GM21360 (cell line): Measurements from ENCODE around the gene SETX.

Source experiments
- ATAC-seq: cut with Tn5 transposase; IDR thresholded peaks from one replicate; pipeline ENCODE4 v1.9.1; 2021; ENCODE audit warnings: mild to moderate bottlenecking, moderate library complexity; ENCODE audit not compliant: unreplicated experiment

Gene SETX

DNA sequence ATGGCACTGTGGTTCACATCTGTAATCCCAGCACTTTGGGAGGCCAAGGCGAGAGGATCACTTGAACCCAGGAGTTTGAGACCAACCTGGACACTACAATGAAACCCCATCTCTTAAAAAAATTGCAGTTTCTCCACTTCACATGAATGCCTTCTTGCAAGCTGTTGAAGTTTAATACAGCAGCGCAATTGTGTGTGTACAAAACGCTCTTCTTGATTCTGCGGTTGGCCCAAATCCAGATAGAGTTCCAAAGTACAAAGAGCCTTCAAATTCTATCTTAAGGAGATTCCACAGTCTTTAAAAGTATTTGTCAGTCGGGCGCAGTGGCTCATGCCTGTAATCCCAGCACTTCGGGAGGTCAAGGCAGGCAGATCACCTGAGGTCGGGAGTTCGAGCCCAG lies 9.3 kb upstream of the SETX start:
- no peak for ATAC-seq

DNA sequence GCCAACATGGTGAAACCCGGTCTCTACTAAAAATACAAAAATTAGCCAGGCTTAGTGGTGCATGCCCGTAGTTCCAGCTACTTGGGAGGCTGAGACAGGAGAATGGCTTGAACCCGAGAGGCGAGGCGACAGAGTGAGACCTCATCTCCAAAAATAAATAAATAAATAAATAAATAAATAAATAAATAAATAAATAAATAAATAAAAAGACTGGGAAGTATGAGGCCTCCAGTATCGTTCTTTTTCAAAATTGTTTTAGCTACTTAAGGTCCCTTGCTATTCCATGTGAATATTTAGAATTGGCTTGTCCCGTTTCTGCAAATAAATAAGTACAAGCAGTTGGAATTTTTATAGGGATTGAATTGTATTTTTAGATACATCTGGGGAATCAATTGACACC lies 3.0 kb upstream of the SETX start:
- no peak for ATAC-seq

DNA sequence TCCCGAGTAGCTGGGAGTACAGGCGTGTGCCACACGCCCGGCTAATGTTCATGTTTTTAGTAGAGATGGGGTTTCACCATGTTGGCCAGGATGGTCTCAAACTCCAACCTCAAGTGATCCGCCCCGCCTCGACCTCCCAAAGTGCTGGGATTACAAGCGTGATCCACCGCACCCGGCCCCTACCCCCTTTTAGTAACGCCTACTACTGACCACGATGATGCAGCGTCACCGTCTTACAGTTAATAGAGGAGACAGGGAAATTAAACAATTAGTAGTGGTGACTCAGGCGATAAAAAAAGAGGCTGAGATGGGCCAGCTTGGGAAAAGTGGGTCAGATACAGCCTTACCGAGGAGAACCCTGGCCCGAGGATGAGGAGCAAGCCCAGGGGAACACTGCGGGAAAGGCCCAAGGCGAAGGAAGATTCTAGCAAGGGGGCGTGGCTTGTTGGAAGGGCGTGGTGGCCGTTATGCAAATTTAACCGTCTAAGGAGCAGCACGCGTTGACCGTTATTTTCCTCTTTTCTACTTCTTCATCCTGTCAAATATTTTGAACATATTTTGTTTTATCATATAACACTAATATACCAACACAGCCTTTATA lies 1.6 kb upstream of the SETX start:
- no peak for ATAC-seq

DNA sequence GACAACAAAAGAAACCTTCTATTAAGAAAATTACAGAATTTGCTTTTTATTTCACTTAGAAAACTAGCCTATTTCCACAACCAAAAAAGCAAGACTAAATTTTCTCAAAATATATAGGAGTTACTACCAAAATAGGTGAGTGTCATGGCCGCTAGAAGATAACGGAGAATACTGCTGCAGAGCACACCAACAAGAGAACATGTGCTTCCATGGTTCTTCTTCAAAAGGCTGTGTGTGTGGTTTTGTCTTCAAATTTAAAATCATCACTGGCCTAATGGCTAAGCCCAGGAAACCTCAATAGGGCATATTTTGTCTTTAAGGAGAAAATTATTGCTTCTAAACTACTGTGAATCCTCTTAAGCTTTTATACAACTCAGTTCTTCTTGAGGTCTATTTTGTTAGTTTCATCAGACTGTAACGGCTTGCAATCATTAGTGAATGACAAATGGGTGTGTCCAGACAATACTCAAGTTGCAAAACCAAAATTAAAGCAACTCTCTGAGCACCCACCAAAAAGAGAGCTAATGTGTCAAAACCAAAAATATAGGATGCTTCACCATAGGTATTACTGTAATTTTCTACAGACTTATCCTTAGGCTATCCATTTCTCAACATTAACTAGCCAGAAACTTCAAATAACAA lies 3.3 kb downstream of the SETX start:
- no peak for ATAC-seq

DNA sequence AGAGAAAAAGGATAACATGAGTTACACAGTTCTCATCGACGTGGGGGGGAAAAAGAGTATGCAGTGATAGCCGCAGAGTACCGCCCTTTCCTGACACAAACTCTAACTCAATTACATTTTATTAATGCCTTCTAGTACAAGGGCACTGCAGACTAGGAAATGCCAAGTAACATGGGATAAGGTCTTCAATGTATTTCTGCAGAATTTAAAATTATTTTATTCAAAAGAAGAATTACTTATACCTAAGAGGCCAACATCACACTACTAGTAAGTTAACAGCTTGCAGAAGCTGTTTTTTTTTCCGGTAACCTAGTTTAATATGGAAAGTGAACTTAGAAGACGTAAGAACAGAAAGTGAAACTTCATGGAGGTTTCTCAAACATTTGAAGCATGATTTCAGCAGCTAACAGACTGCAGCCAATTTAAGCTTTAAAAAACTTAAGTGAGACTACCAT lies 3.9 kb downstream of the SETX start:
- no peak for ATAC-seq

DNA sequence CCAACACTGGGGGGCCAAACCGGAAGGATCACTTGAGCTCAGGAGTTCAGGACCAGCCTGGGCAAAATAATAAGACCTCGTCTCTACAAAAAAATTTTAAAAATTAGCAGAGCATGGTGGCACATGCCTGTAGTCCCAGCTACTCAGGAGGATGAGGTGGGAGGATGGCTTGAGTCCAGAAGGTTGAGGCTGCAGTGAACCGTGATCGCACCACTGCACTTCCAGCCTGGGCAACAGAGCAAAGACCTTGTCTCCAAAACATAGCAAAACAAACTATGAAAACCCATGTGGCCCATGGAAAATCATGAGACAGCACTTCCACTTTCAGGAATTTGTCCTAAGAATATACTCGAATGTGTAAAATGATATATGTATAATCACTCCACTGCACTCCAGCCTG lies 6.1 kb downstream of the SETX start:
- ATAC-seq = no peak

DNA sequence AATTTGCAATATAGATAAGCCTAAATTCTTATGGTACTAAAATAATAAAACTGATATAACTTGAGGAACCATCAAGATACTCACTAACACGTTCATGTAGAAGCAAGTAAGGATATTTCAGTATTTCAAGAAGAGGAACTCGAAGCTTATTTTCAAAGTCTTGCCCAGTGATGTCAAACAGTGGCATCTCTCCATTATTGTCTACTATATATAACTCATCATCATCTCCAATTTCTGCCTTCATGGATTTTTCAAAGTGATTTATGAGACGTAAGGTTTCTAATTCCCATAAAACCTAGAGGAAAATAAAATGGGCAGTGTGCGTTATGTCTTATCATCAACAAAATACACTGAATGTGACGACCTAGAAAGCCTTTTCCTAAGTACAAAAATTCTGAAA lies 8.6 kb downstream of the SETX start:
- no peak for ATAC-seq

DNA sequence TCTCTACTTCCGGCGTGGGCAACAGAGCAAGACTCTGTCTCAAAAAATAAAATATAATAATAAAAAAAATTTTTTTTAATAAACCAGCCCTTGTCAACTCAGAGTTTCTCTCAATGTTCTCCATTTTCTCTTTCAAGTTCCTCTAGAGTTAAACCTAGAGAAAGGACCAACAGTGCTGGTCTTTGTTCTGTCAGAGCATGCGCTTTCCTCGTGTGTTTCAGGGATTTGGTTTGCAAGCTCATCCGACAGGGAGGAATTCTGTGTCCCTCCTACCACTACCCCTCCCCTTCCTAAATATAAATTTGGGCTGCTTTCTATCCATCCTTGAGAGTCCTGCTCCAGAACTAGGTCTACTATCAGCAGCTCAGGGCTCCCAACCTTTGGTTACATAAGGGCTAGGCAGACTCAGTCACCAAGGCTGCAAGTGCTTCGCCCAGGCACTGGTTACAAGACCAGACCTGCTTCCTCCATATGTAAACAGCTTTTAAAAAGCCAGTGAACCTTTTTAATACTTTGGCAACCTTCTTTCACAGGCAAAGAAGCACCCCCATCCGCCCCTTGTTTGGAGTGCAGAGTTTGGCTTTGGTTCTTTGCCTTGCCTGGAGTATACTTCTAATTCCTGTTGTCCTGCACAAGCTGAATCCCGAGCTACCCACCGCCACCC lies 13.5 kb downstream of the SETX start:
- no peak for ATAC-seq

DNA sequence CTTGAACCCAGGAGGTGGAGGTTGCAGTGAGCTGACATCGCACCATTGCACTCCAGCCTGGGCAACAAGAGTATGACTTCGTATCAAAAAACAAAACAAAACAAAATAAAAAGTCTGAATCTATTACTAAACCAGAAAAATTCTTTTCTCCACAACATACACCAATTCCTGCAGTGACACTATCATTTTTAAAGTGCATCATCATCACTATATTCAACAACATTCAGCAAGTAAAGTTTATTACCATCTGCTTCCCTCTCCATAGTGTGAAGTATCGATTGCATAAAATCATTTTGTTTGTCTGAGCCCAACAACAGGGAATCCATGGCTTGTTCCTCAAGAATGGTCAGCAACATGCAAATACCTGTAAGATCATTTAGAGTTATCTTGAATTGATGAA lies 20.4 kb downstream of the SETX start:
- no peak for ATAC-seq

DNA sequence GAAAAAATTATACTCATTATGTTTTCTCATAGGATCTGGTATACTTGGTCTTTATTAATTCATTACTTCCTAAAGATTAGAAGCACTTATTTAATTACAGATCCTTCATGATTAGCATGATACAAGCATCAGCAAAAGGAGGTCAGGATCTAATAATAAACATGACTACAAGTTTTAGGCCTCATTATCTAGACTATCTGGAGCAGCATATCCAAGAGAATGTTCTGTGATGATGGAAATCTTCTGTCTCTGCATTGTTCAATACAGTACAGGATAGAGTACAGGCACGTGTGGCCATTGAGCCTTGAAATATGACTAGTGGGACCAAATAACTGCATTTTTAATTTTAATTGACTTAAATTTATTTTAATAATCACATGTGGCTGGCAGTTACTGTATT lies 21.2 kb downstream of the SETX start:
- no peak for ATAC-seq

DNA sequence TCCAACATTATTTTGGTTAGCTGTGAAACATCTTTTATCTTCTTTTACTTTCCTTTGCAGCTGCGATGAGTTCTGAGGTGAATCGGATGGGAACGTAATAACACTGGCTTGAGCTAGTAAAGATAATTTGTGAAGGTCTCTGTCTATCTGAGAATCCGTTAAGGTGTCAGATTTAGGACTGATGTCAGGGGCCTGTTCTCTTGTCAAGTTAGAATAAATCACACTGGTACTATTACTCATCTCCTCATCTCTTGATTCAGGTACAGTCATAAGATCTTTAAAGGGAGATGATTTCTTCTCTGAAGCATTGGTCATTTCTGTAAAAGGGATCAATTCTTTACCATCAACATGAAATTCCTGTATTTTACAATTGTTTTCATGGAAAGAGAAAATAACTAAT lies 26.2 kb downstream of the SETX start:
- ATAC-seq = no peak

DNA sequence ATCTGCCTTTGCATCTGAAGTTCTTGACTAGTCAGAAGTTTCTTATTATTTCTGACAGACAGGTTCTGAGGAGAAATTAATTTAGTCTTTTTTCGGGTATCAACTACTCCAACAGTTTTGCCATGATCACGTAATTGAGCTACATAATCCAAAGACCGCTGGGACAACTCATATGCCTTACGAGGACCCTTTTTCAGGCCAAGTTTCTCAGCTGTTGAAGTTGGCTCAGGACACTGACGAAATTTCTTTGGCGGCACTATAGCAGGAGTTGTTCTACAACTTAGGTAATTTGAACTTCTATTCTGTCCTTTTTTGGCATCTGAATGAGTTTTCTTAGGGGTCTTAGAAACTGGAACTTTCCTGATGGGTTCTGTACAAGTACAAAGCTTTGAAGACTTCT lies 27.2 kb downstream of the SETX start:
- no peak for ATAC-seq

DNA sequence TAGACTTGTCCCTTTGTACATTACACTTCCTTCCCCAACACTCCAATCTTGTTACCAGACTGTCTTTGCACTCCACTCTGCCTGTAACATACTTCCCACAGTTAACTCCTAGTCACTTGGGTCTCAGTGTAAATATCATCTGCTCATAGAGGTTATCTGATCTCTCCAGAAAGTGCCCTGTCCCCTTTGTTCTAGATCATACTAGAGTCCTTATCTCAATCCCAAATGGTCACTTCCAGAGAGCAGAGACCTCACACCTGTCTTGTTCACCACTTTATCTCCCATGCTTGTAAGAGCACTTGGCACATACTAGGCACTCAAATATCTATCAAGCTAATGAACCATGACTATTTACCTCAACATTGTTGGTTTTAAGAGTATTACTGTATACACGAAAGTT lies 30.4 kb downstream of the SETX start:
- no peak for ATAC-seq

DNA sequence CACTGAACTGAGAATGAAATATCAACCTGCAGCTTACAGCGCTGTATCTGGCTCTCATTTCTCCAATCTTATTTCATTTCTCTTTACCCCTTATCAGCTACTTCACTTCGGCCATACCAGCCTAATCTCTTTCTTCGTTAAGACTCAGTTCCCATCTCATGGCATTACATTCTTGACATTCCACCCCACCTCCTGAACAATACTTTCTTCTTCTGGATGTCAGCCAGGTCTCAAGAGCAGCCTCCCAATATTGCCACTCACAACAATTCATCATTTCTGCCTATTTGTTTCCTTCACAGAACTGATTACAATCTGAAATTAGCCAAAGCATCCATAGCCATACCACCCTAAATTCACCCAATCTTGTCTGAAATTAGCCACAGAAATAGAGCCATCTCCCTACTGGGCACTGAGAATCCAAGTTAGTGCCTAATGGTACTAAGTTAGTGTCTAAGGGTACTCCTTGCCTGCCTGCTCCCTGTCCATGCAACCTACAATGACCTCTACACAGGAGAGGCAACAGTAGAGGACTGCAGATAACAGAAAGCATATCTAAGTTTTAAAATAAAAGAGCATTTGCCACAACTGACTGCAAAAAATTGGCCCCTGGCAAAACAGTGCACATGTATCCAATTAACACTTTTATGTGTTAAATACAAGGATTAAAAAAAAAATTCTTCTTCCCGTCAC lies 35.2 kb downstream of the SETX start:
- no peak for ATAC-seq

DNA sequence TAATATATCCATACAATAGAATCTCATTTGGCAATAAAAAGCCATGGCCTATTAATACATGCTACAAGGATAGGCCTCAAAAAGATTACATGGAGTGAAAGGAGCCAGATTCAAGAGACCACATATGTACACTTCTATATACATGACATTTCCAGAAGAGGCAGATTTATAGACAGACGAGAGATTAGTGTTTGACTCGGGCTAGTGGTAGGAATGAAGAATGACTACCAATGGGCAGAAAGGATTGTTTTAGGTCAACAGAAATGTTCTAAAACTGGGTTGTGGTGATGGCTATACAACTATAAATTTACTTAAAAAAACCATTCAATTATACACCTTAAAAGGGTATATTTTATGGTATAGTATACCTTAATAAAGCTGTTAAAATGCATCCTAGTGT lies 41.9 kb downstream of the SETX start:
- ATAC-seq = no peak

DNA sequence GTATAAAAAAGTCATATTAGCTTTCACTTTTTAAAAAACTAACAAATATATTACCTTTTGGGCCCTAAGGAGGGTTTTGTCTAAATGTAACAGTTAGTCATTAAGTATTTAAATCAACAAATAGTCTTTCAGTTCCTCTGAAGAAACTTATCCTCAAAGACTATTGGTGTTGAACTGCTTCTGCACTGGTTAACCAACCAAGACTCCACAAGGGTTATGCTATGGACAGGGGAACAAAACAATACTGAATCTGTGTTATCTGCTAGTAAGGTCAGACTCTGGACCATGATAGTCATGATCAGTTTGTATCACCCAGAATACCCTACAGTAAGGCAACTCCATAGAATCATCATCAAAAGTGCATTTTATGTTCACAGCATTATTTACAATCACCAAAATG lies 42.4 kb downstream of the SETX start:
- ATAC-seq = no peak

DNA sequence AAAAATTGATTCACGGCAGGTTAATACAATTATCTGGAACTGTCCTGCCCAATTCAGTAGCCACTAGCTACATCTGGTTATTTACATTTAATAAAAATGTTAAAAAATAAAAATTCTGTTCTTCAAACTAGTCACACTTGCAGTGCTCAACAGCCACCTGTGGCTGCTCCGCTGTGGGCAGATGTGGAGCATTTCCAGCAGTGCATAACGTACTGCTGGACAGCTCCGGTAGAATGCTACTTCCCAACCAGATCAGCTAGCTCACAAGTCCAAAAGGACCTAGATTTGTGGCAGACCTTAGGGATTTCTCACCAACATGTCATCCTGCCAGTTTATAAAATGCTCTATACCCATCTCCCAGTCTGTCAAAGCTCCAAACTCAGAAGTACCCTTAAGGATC lies 42.8 kb downstream of the SETX start:
- ATAC-seq = no peak

DNA sequence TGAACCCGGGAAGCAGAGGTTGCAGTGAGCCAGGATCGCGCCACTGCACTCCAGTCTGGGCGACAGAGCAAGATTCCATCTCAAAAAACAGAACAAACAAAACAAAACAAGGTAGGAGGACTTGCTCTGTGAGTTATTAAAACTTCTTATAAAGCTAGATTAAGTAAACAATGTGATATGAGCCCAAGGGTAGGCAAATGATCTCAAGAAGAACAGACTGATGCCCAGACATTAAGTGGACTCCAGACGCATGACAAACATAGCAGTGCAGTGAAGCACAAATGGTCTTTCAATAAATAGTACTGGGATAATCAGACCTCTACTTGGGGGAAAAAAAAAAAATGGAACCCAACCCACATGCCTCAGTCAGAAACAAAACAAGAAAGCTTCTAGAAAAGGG lies 45.7 kb downstream of the SETX start:
- no peak for ATAC-seq

DNA sequence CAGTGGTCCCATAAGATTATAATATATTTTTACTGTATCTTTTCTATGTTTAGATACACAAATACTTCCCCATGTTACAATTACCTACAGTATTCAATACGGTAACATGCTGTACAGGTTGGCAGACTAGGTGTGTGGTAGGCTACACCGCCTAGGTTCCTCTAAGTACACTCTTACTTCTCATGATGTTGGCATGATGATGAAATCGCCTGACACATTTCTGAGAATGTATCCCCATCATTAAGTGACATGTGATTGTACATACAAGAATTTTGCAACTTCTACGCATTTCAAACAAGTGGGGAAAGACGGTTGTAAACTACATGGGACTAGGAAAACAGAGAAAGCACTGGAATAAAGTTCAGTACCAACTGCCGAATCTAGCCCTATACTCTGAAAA lies 53.3 kb downstream of the SETX start:
- ATAC-seq = no peak

DNA sequence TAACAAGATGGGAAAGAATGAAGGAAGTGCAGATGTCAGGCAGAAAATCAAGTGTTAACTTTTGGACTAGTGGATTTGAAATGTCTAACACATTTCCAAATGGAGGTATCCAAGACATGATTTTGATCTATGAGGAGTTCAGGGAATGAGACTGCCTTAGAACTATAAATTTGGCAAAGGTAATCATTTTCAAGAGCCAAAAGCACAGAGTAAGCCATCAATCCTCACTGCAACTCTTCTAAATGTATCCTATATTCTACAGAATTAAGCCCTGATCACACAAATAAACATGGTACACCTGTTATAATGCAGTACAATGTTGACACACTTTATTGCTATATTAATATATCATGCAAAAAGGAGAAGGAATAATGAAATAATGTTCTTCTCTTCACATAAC lies 55.6 kb downstream of the SETX start:
- ATAC-seq = no peak

DNA sequence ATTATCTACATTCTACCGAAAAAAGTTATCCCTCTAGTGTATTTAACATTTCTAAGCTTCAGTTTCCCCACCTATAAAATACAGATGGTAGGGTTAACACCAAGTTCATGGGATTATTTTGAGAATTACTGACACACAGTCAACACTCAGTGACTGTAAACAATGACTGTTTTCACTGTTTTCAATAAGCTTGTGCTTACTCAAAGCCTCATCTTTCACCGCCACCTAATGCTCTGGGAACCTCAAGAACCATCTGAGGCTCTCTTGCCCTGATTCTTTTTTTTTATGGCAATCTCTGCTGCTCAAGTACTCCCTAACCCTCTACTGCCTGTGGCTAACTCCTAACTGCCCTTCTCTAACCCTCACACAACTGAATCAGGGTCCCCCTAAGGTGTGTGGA lies 59.6 kb downstream of the SETX start:
- no peak for ATAC-seq

DNA sequence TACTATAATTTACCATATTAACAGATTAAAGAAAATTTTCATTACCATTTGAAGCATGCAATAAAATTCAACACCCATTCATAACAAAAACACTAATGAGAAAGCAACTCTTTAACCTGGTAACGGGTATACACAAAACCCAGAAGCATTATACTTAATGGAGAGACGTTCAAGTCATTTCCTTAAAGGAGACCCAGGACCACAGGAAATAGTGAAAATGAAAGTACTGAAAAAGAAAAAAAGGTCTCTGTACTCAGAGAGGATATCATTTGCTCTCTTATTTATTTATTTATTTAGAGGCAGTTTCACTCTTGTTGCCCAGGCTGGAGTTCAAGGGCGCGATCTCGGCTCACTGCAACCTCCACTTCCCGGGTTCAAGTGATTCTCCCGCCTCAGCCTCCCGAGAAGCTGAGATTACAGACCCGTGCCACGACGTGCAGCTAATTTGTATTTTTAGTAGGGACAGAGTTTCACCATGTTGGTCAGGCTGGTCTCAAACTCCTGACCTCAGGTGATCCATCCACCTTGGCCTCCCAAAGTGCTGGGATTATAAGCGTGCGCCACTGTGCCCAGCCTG lies 61.6 kb downstream of the SETX start:
- no peak for ATAC-seq
